ENCODE results near the gene RELA.
"Not testable (repeated sequence)": the region's sequence is repeated elsewhere in the genome, so short reads cannot be mapped to it uniquely, and the experiment has no call there.

Gene RELA

GRCh38 chr11:65648997-65649493 lies 13.7 kb downstream of the RELA start:
- no peak for DNase-seq (ENCODE audit: low read depth in 2 of 2)

- DNase-seq (ENCODE audit: low read depth in 2 of 2), result no peak
These were observed 15.6 kb downstream of the RELA start for GRCh38 chr11:65646958-65647701.

- no peak for DNase-seq (ENCODE audit: low read depth in 2 of 2)
These were observed 16.3 kb downstream of the RELA start for GRCh38 chr11:65646288-65646957.

GRCh38 chr11:65645710-65646109 lies 17.0 kb downstream of the RELA start:
- no peak for DNase-seq (ENCODE audit: low read depth in 2 of 2)

- no peak for DNase-seq (ENCODE audit: low read depth in 2 of 2)
These were observed 17.9 kb downstream of the RELA start for GRCh38 chr11:65644837-65645236.

GRCh38 chr11:65643971-65644370 lies 18.7 kb downstream of the RELA start:
- DNase-seq (ENCODE audit: low read depth in 2 of 2), result no peak

DNA sequence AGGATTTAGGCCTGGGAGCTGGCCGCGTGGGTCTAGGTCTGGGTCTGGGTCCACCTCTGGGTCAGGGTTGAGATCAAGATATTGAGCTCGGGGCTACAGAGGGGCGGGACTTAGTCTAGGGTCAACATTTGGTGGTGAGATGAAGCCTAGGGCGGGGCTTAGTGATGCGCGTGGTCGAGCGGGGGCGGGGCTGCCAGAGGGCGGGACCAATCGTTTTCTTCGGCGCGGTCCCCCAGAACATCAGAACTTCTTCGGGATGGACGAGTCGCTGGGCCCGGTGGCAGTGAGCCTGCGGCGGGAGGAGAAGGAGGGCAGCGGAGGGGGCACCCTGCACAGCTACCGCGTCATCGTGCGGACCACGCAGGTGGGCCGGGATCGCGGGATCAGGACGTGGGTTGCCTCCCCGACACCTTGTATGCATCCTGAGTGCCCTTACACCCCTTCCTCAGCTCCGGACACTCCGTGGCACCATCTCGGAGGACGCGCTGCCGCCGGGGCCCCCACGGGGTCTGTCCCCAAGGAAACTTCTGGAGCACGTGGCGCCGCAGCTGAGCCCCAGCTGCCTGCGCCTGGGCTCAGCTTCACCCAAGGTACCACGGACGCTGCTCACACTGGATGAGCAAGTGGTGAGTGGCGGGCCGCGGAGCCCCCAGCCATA lies 20.6 kb downstream of the RELA start:
- DNase-seq (ENCODE audit: low read depth in 2 of 2), result no peak

- DNase-seq (ENCODE audit: low read depth in 2 of 2), result no peak
These were observed 21.3 kb downstream of the RELA start for GRCh38 chr11:65641297-65642013.

GRCh38 chr11:65640483-65641296 lies 22.0 kb downstream of the RELA start:
- DNase-seq (ENCODE audit: low read depth in 2 of 2), result no peak

DNA sequence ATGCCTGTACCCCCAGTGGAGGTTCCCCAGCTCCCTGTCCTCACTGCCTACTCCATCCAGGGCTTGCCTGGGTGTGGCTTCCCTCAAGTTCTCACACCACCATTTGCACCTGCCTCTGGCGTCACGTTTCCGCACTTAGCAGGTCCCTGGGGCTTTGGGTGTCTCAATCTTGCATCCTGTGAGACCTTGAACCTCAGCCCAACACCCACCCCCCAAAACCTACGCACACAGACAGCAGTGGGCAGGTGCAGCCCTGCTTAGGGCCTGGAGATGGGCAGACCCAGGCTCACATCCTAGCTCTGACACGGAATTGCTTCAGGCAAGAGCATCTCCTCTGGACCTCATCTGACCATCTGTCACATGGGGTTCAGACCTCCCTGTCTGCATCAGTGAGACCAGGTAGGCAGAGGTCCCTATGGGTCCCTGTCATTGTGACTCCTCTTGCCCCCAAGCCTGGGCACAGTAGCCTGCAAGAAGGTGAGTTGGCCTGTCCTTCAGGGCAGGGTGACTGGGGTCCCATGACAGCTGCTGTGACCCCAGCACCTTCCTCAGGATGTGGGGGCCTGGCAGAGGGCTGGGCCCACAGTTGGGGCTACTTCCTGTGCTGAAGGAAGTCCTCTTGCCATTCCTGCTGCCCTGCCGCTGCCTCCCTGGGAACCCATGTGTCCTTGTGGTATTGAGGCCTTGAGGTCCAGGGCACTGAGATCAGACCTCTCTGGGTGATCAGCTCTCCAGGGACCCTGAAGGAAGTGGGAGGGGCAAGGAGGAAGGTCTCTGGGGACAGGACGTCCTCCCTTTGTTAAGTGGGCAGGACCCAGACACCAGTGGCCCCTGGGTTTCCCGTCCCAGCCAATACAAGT lies 22.9 kb downstream of the RELA start:
- no peak for DNase-seq (ENCODE audit: low read depth in 2 of 2)

- DNase-seq (ENCODE audit: low read depth in 2 of 2), result not testable (repeated sequence)
These were observed 23.5 kb downstream of the RELA start for GRCh38 chr11:65639228-65639597.

DNA sequence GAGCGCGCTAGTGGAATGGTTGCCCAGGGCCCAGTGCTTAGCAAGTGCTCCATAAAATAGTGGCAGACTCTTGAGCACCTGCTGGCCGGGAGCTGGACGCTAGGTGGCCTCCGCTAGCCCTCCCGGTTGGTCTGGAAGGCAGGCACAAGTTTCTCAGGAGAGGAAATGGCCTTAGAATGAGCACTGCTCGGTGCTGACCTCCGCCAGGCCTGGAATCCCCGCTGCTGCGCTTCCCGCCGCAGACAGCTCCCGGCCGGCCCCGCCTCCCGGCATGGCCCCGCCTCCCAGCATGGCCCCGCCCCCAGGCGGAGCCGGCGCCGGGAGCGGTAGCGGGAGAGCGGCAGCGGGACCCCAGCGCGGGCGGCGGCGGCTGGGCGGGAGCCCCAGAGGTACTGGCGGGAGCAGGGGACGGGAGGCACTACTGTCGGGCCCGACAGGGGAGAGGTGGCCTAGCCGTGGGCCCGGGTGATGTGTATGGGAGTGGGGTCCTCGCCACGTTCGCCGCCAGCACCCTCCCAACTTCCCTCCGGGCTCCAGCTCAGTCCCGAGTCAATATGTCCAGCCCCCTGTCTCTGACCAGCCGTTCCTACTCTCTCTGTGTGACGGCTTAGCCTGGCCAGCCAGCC lies 24.8 kb downstream of the RELA start, which contains the start of gene SIPA1:
SIPA1 (plus strand) TSS at position 308 of the 626 bp plus-strand sequence. CDS start 2,821 bp downstream, outside the sequence.
- peak; percentile 64 to 77 for DNase-seq (ENCODE audit: low read depth in 2 of 2)

GRCh38 chr11:65637032-65637557 lies 25.6 kb downstream of the RELA start:
- DNase-seq (ENCODE audit: low read depth in 2 of 2), result no peak

GRCh38 chr11:65636108-65637031 lies 26.3 kb downstream of the RELA start:
- no peak for DNase-seq (ENCODE audit: low read depth in 2 of 2)

DNA sequence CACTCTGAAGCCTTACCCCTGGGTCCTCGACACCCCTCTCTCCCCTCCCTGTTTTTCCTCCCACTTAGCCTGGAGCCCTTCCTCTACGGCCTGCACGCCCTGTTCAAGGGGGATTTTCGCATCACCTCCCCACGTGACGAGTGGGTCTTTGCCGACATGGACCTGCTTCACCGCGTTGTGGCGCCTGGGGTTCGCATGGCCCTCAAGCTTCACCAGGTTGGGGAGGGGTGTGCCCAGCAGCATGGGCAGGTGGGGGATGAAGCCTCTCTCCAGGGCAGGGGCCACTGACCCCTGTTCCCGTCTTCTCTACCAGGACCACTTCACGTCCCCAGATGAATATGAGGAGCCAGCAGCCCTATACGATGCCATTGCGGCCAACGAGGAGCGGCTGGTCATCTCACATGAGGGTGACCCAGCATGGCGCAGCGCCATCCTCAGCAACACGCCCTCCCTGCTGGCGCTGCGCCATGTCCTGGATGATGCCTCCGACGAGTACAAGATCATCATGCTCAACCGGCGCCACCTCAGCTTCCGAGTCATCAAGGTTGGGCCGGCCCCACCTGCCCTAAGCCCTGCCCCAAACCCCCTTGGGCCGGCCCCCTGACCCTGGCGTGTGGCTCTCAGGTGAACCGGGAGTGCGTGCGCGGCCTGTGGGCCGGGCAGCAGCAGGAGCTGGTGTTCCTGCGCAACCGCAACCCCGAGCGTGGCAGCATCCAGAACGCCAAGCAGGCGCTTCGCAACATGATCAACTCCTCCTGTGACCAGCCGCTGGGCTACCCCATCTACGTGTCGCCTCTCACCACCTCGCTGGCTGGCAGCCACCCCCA lies 27.6 kb downstream of the RELA start:
- no peak for DNase-seq (ENCODE audit: low read depth in 2 of 2)

DNA sequence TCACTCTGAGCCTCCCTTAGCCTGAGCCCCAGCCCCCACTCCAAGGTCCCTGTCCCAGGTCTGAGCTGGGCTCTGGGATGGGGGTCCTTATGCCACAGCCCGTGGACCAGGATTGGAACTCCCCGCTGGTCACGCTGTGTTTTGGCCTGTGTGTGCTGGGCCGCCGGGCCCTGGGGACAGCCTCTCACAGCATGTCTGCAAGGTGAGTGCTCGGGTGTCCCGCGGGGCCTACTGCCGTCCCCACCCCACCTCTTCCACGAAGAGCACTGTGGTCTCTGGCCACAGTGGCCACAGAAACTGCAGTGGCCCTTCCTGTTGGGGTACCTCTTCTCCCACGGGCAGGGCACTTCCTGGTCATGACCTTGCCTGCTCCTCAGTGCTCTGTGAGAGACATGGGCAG lies 28.3 kb downstream of the RELA start:
- DNase-seq (ENCODE audit: low read depth in 2 of 2), result no peak

DNA sequence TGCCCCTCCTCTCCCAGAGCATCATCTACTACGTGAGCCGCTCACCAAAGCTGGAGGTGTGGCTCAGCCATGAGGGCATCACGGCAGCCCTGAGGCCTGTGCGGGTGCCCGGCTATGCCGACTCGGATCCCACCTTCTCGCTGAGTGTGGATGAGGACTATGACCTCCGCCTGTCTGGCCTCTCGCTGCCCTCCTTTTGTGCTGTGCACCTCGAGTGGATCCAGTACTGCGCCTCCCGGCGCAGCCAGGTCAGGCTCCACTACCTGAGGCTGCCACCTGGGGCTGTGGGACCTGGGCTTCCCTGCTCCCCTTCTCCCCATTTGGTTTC lies 28.6 kb downstream of the RELA start:
- DNase-seq (ENCODE audit: low read depth in 2 of 2), result no peak
